ENCODE measurements around the gene HES2.
A peak's percentile ranks its signal among the peaks of the same experiment; 100 is the strongest.

The HES2 gene

DNA sequence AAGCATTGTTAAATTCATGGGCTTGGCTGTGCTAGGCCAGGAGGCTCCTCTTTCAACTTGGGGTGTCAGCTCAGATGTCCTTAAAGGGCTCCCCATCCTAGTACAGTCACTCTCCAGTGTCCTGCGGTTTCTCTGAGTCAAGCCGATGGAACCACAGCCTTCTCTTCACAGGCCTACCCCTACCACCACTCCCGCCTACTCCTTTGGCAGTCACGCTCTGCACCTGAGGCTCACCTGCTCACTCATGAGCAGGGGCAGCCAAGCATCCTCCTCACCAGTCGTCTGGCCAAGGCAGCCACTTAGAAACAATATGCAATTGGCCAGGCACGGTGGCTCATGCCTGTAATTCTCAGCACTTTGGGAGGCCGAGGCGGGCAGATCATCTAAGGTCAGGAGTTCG lies 29.7 kb downstream of the HES2 start (continued):
- TF ChIP-seq, protein P1, sequence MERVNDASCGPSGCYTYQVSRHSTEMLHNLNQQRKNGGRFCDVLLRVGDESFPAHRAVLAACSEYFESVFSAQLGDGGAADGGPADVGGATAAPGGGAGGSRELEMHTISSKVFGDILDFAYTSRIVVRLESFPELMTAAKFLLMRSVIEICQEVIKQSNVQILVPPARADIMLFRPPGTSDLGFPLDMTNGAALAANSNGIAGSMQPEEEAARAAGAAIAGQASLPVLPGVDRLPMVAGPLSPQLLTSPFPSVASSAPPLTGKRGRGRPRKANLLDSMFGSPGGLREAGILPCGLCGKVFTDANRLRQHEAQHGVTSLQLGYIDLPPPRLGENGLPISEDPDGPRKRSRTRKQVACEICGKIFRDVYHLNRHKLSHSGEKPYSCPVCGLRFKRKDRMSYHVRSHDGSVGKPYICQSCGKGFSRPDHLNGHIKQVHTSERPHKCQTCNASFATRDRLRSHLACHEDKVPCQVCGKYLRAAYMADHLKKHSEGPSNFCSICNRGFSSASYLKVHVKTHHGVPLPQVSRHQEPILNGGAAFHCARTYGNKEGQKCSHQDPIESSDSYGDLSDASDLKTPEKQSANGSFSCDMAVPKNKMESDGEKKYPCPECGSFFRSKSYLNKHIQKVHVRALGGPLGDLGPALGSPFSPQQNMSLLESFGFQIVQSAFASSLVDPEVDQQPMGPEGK (CRISPR knock-in tag; IDR thresholded peaks at IDR 0.05; ENCODE audit: borderline replicate concordance): no peak
- no peak for TF ChIP-seq GLIS3 (CRISPR knock-in tag; IDR thresholded peaks at IDR 0.05)
- TF ChIP-seq TOX (CRISPR knock-in tag; IDR thresholded peaks at IDR 0.05; ENCODE audit: borderline replicate concordance): no peak
- no peak for TF ChIP-seq TCF4 (CRISPR knock-in tag; IDR thresholded peaks at IDR 0.05; ENCODE audit: borderline replicate concordance)
- no peak for TF ChIP-seq RARB (CRISPR knock-in tag; IDR thresholded peaks at IDR 0.05)

DNA sequence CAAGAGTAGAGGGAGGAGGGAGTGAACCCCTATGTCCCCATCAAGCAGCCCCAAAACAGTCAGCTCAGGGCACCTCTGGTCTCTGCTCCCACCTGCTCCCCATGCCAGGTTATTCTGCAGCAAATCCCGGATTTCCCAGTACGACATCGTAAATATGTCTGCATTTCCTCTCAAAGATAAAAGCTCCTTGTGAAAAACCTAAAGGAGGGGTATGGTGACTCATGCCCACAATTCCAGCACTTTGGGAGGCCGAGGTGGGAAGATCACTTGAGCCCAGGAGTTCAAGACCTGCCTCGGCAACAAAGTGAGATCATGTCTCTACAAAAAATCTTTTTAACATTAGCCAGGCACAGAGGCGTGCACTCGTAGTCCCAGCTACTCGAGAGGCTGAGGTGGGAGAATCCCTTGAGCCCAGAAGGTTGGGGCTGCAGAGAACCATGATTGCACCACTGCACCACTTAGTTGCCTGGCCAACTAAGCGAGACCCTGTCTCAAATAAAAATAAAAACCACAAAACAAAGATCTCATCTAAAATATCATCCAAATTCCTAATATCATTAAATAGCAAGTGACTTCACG lies 33.3 kb downstream of the HES2 start:
- peak; percentile 33 for ATAC-seq
- TF ChIP-seq, protein P1 (CRISPR knock-in tag; IDR thresholded peaks at IDR 0.05; ENCODE audit: borderline replicate concordance): no peak
- TF ChIP-seq, protein P2, sequence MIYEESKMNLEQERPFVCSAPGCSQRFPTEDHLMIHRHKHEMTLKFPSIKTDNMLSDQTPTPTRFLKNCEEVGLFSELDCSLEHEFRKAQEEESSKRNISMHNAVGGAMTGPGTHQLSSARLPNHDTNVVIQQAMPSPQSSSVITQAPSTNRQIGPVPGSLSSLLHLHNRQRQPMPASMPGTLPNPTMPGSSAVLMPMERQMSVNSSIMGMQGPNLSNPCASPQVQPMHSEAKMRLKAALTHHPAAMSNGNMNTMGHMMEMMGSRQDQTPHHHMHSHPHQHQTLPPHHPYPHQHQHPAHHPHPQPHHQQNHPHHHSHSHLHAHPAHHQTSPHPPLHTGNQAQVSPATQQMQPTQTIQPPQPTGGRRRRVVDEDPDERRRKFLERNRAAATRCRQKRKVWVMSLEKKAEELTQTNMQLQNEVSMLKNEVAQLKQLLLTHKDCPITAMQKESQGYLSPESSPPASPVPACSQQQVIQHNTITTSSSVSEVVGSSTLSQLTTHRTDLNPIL (CRISPR knock-in tag; IDR thresholded peaks at IDR 0.05; ENCODE audit: low read depth): no peak
- TF ChIP-seq CSDC2 (CRISPR knock-in tag; IDR thresholded peaks at IDR 0.05) (no peak), ARNTL (CRISPR knock-in tag; IDR thresholded peaks at IDR 0.05; ENCODE audit: borderline replicate concordance, low read depth) (no peak), ZNF565 (CRISPR knock-in tag; conservative IDR thresholded peaks at IDR 0.05; ENCODE audit: low read depth) (no peak), ZC3H10 (CRISPR knock-in tag; IDR thresholded peaks at IDR 0.05) (no peak), BACH2 (CRISPR knock-in tag; IDR thresholded peaks at IDR 0.05; ENCODE audit: borderline replicate concordance) (no peak), SNAI2 (CRISPR knock-in tag; IDR thresholded peaks at IDR 0.05) (no peak), ZFP3 (CRISPR knock-in tag; IDR thresholded peaks at IDR 0.05) (no peak), TOX (CRISPR knock-in tag; IDR thresholded peaks at IDR 0.05; ENCODE audit: borderline replicate concordance) (no peak), RARB (CRISPR knock-in tag; IDR thresholded peaks at IDR 0.05) (no peak), TCF4 (CRISPR knock-in tag; IDR thresholded peaks at IDR 0.05; ENCODE audit: borderline replicate concordance) (no peak), GLIS3 (CRISPR knock-in tag; IDR thresholded peaks at IDR 0.05) (no peak), ISL1 (CRISPR knock-in tag; IDR thresholded peaks at IDR 0.05) (no peak), ESRRG (CRISPR knock-in tag; IDR thresholded peaks at IDR 0.05) (no peak), ZNF8 (CRISPR knock-in tag; IDR thresholded peaks at IDR 0.05) (no peak), OSR1 (CRISPR knock-in tag; IDR thresholded peaks at IDR 0.05) (no peak)
- TF ChIP-seq, protein P3, sequence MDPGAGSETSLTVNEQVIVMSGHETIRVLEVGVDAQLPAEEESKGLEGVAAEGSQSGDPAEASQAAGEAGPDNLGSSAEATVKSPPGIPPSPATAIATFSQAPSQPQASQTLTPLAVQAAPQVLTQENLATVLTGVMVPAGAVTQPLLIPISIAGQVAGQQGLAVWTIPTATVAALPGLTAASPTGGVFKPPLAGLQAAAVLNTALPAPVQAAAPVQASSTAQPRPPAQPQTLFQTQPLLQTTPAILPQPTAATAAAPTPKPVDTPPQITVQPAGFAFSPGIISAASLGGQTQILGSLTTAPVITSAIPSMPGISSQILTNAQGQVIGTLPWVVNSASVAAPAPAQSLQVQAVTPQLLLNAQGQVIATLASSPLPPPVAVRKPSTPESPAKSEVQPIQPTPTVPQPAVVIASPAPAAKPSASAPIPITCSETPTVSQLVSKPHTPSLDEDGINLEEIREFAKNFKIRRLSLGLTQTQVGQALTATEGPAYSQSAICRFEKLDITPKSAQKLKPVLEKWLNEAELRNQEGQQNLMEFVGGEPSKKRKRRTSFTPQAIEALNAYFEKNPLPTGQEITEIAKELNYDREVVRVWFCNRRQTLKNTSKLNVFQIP (CRISPR knock-in tag; IDR thresholded peaks at IDR 0.05; ENCODE audit: borderline replicate concordance, low read depth): no peak
- TF ChIP-seq, protein P4, sequence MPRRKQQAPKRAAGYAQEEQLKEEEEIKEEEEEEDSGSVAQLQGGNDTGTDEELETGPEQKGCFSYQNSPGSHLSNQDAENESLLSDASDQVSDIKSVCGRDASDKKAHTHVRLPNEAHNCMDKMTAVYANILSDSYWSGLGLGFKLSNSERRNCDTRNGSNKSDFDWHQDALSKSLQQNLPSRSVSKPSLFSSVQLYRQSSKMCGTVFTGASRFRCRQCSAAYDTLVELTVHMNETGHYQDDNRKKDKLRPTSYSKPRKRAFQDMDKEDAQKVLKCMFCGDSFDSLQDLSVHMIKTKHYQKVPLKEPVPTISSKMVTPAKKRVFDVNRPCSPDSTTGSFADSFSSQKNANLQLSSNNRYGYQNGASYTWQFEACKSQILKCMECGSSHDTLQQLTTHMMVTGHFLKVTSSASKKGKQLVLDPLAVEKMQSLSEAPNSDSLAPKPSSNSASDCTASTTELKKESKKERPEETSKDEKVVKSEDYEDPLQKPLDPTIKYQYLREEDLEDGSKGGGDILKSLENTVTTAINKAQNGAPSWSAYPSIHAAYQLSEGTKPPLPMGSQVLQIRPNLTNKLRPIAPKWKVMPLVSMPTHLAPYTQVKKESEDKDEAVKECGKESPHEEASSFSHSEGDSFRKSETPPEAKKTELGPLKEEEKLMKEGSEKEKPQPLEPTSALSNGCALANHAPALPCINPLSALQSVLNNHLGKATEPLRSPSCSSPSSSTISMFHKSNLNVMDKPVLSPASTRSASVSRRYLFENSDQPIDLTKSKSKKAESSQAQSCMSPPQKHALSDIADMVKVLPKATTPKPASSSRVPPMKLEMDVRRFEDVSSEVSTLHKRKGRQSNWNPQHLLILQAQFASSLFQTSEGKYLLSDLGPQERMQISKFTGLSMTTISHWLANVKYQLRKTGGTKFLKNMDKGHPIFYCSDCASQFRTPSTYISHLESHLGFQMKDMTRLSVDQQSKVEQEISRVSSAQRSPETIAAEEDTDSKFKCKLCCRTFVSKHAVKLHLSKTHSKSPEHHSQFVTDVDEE (CRISPR knock-in tag; IDR thresholded peaks at IDR 0.05): no peak
- TF ChIP-seq, protein P5, sequence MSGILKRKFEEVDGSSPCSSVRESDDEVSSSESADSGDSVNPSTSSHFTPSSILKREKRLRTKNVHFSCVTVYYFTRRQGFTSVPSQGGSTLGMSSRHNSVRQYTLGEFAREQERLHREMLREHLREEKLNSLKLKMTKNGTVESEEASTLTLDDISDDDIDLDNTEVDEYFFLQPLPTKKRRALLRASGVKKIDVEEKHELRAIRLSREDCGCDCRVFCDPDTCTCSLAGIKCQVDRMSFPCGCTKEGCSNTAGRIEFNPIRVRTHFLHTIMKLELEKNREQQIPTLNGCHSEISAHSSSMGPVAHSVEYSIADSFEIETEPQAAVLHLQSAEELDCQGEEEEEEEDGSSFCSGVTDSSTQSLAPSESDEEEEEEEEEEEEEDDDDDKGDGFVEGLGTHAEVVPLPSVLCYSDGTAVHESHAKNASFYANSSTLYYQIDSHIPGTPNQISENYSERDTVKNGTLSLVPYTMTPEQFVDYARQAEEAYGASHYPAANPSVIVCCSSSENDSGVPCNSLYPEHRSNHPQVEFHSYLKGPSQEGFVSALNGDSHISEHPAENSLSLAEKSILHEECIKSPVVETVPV (CRISPR knock-in tag; IDR thresholded peaks at IDR 0.05): no peak

Data from SK-N-SH treated with all-trans-retinoic acid at 6 μM for 48 hours (cell line).